Measurements from ENCODE around the gene GRB2. TPM values are rescaled to one million over a fixed set of nuclear protein-coding genes. Genes with fewer than 3 reads are reported as not detected.
"Not testable (repeated sequence)": the region's sequence is repeated elsewhere in the genome, so short reads cannot be mapped to it uniquely, and the experiment has no call there.

The GRB2 gene
- total RNA-seq = 181 TPM
- long read RNA-seq, transcript GRB2-202 (6 exons, 3,248 nt) = major isoform, 237 of 391 reads
- long read RNA-seq, transcript GRB2-205 (5 exons, 3,182 nt) = minor isoform, 8 of 391 reads
- long read RNA-seq, partial matches to known transcripts = 28 of 391 reads
- long read RNA-seq, other reads (novel, unspliced or antisense) = 113 of 391 reads

- H3K9me3 ChIP-seq = no peaks in the 10 kb centered on the region
- ATAC-seq (peak; percentile 97 to 98), DNase-seq (peak; percentile 99)
- H3K4me3 ChIP-seq = peak within 1 kb of the TSS; percentile 94
- no peaks in the 10 kb centered on the region for H3K27me3 ChIP-seq (ENCODE audit: low read depth)
- intact Hi-C loops (cut with DNase I) = loop anchor here (10.0 kb wide), 1 partner anchor 81 kb away; no protein-coding TSS in a partner anchor
- TF ChIP-seq CTCF (IDR thresholded peaks at IDR 0.05) = no peak
- peak within 1 kb of the TSS; percentile 97 for H3K27ac ChIP-seq
- peaks cover 44% of the 10 kb centered on the region for H3K4me1 ChIP-seq
- H3K36me3 ChIP-seq = peaks cover 1% of the 10 kb centered on the region
Measured at GRCh38 chr17:75405365-75406221, at the start of gene GRB2. TSS of gene GRB2 (minus strand) at chr17:75405678. CDS start at chr17:75393628, 12,050 bp downstream.

DNA sequence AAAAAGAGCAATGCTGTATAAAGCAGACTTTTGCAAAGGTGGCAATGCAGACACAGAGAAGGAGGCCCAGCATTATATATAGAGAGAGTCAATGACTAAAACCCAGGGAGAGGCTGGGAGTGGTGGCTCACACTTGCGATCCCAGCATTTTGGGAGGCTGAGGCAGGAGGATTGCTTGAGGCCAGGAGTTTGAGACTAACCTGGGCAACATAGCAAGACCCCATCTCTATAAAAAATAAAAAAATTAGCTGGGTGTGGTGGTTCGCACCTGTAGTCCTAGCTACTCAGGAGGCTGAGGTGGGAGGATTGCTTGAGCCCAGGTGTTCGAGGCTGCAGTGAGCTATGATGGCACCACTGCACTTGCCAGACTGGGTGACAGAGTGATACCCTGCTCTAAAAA is 49.2 kb upstream of the GRB2 start:
- H3K27ac ChIP-seq; H3K4me3 ChIP-seq; DNase-seq; intact Hi-C loops (cut with DNase I); ATAC-seq; H3K36me3 ChIP-seq; H3K9me3 ChIP-seq; H3K27me3 ChIP-seq (ENCODE audit: low read depth): not testable (repeated sequence)
- peaks cover 25% of the 10 kb centered on the region for H3K4me1 ChIP-seq

DNA sequence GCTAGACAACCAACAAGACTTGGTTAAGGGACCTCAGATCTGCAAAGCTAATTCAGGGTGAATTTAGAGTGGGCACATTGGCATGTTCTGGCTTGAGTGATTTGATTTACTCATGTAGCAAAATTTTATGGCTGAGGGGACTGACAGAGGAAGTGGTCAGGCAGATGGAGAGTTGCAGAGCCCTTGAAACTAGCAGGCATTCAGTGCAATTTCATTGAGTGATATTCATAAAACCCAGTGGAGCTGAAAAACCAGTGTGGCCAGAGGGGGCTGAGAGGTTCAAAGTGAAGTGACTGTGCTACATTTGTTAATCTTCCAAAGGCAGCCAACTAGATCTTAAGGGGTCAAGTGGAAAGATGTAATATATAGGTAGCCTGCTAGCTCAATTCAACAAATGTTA is 48.7 kb upstream of the GRB2 start:
- DNase-seq (no peak), ATAC-seq (no peak)
- TF ChIP-seq CTCF (IDR thresholded peaks at IDR 0.05) = no peak
- H3K27me3 ChIP-seq (ENCODE audit: low read depth) = no peaks in the 10 kb centered on the region
- no peaks in the 10 kb centered on the region for H3K36me3 ChIP-seq
- peaks cover 20% of the 10 kb centered on the region for H3K4me1 ChIP-seq
- H3K4me3 ChIP-seq = no peak overlapping the region
- H3K9me3 ChIP-seq = no peaks in the 10 kb centered on the region
- intact Hi-C loops (cut with DNase I) = no loop called here
- no peak overlapping the region for H3K27ac ChIP-seq

DNA sequence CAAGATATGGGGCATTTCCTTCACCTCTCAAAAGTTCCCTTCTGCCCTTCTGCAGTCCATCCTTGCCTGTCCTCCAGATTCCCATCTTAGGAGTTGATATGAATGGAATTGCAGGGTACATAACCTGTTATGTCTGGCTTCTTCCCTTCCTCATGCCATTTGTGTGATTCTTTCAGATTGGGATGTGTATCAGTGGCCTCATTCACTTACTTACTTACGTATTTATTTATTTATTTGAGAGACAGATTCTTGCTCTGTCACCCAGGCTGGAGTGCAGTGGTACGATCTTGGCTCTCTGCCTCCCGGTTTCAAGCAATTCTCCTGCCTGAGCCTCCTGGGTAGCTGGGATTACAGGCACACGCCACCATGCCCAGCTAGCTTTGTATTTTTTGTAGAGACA is 44.8 kb upstream of the GRB2 start:
- H3K27ac ChIP-seq = no peak overlapping the region
- no peak for TF ChIP-seq CTCF (IDR thresholded peaks at IDR 0.05)
- intact Hi-C loops (cut with DNase I) = no loop called here
- no peaks in the 10 kb centered on the region for H3K36me3 ChIP-seq
- ATAC-seq = no peak
- H3K4me1 ChIP-seq = no peaks in the 10 kb centered on the region
- H3K4me3 ChIP-seq = no peak overlapping the region
- no peak for DNase-seq
- H3K27me3 ChIP-seq (ENCODE audit: low read depth) = no peaks in the 10 kb centered on the region
- H3K9me3 ChIP-seq = no peaks in the 10 kb centered on the region

DNA sequence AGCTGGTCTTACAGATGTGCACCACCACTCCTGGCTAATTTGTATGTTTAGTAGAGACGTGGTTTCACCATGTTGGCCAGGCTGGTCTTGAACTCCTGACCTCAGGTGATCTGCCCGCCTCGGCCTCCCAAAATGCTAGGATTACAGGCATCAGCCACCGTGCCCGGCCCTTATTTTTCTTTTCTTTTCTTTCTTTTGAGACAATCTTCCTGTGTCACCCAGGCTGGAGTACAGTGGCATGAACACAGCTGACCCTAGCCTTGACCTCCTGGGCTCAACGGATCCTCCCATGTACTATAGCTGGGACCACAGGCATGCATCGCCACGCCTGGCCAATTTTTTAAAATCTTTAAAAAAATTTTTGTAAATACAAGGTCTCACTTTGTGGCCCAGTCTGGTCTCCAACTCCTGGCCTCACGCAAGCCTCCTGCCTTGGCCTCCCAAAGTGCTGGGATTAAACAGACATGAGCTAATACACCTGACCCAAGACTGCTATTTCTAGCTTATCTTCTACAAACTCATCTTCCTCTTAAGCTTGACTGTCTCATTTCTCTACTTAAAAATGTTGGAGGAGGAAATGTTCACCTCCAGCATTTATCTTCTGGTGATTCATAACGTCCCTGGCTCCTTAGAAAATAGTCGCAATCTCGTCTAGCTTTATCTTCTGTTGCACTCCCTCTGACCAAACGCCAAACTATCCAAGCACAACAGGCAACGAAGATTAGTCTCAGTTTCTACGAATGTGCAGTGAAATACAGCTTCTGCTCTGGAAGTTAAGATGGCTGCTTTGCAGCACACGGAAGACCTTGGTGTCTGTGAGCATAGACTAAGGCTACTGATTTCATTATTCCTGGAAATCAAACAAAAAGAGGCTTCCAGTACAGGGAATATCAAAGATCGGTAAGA is 42.7 kb upstream of the GRB2 start:
- intact Hi-C loops (cut with DNase I) = no loop called here
- Histone ChIP-seq H3K9me3 (no peaks in the 10 kb centered on the region), H3K4me1 (peaks cover 7% of the 10 kb centered on the region), H3K27ac (no peak overlapping the region), H3K4me3 (no peak overlapping the region), H3K27me3 (ENCODE audit: low read depth) (no peaks in the 10 kb centered on the region), H3K36me3 (no peaks in the 10 kb centered on the region)
- ATAC-seq = no peak
- TF ChIP-seq CTCF (IDR thresholded peaks at IDR 0.05) = no peak
- DNase-seq = no peak

GRCh38 chr17:75445896-75446295 is 40.4 kb upstream of the GRB2 start:
- H3K4me1 ChIP-seq = peaks cover 18% of the 10 kb centered on the region
- intact Hi-C loops (cut with DNase I); ATAC-seq: not testable (repeated sequence)

More at GRCh38 chr17:75445896-75446295, 40.4 kb upstream of the GRB2 start:
- not testable (repeated sequence) for H3K27ac ChIP-seq; H3K36me3 ChIP-seq; H3K4me3 ChIP-seq; H3K27me3 ChIP-seq (ENCODE audit: low read depth); H3K9me3 ChIP-seq; DNase-seq
